ENCODE data around the gene HNRNPA0. TPM values are rescaled to one million over a fixed set of nuclear protein-coding genes. Genes with fewer than 3 reads are reported as not detected.

Gene HNRNPA0
- polyA plus RNA-seq, 1 of the 3 experiments (the other 2 are of a cell fraction), result 24.9 TPM

DNA sequence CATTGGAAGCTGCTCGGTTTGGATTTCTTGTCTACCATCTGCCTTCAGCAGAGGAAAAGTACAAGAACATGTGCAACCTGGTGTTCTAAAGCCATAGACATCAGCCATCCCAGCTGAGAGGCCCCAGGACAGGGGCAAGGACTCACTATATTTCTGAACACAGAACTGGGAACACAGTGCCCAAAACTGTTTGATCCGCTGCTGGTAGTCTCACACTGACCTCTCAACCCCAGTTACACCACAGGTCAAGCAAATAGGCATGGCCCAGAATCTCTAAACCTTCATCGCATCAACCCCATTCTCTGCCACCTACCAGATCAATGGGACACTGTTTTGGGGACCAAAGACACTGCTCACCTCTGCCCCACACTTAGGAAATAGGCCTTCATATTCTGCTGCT lies 20.2 kb downstream of the HNRNPA0 start:
- H4K20me1 ChIP-seq (ENCODE audit: insufficient read depth), result no peaks in the 10 kb centered on the region
- no peak overlapping the region for H2AFZ ChIP-seq (ENCODE audit: low read depth)
- POLR2A ChIA-PET, result no interaction called here
- 97% methylated on average over 3 of the region's 3 CpGs for WGBS (ENCODE audit: low lambda C conversion rate)
- H3K4me2 ChIP-seq, result no peak overlapping the region
- peaks cover 0 to 4% of the 10 kb centered on the region in 2 experiments for H3K36me3 ChIP-seq (replicated peaks in 1 of 2; ENCODE audit: control insufficient read depth in 1 of 2, insufficient read depth in 2 of 2, low read length in 1 of 2)
- no peaks in the 10 kb centered on the region for H3K79me2 ChIP-seq (ENCODE audit: insufficient read depth)
- H3K9ac ChIP-seq, result no peak overlapping the region
- H3K9me2 ChIP-seq, result no peaks in the 10 kb centered on the region
- H3K9me3 ChIP-seq, result 0 out of 2 replicates have a peak, but pooled peaks cover 4% of the 10 kb centered on the region
- H3K27ac ChIP-seq (ENCODE audit: low read depth in 2 of 2, low read length in 1 of 2), result no peak overlapping the region
- CTCF ChIA-PET, result interaction anchor here (0.8 to 22.5 kb wide), 3 partner anchors 9 to 103 kb away, joined by 3 to 407 read pairs (median 239); no protein-coding TSS in a partner anchor
- no peak for TF ChIP-seq SIN3A (IDR thresholded peaks at IDR 0.05; ENCODE audit: borderline replicate concordance, low read depth, low read length)
- TF ChIP-seq NRF1 (IDR thresholded peaks at IDR 0.05; ENCODE audit: low read depth, low read length), result no peak
- TF ChIP-seq MAX (IDR thresholded peaks at IDR 0.05; ENCODE audit: low read depth), result no peak
- TF ChIP-seq, protein P1, sequence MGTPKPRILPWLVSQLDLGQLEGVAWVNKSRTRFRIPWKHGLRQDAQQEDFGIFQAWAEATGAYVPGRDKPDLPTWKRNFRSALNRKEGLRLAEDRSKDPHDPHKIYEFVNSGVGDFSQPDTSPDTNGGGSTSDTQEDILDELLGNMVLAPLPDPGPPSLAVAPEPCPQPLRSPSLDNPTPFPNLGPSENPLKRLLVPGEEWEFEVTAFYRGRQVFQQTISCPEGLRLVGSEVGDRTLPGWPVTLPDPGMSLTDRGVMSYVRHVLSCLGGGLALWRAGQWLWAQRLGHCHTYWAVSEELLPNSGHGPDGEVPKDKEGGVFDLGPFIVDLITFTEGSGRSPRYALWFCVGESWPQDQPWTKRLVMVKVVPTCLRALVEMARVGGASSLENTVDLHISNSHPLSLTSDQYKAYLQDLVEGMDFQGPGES (IDR thresholded peaks at IDR 0.05; ENCODE audit: low read depth, low read length), result no peak
- TF ChIP-seq TAF1 (IDR thresholded peaks at IDR 0.05; ENCODE audit: borderline replicate concordance, low read depth, low read length), result no peak
- TF ChIP-seq NFIC (IDR thresholded peaks at IDR 0.05; ENCODE audit: borderline replicate concordance), result no peak
- TF ChIP-seq, protein P2, sequence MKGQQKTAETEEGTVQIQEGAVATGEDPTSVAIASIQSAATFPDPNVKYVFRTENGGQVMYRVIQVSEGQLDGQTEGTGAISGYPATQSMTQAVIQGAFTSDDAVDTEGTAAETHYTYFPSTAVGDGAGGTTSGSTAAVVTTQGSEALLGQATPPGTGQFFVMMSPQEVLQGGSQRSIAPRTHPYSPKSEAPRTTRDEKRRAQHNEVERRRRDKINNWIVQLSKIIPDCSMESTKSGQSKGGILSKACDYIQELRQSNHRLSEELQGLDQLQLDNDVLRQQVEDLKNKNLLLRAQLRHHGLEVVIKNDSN (IDR thresholded peaks at IDR 0.05; ENCODE audit: borderline replicate concordance, low read depth), result no peak
- TF ChIP-seq, protein P3, sequence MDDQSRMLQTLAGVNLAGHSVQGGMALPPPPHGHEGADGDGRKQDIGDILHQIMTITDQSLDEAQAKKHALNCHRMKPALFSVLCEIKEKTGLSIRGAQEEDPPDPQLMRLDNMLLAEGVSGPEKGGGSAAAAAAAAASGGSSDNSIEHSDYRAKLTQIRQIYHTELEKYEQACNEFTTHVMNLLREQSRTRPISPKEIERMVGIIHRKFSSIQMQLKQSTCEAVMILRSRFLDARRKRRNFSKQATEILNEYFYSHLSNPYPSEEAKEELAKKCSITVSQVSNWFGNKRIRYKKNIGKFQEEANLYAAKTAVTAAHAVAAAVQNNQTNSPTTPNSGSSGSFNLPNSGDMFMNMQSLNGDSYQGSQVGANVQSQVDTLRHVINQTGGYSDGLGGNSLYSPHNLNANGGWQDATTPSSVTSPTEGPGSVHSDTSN (IDR thresholded peaks at IDR 0.05), result no peak
- no peak for TF ChIP-seq FOXM1 (IDR thresholded peaks at IDR 0.05; ENCODE audit: low read depth)
- TF ChIP-seq RXRA (IDR thresholded peaks at IDR 0.05; ENCODE audit: borderline replicate concordance, low read depth), result no peak
- TF ChIP-seq POLR2AphosphoS5 (IDR thresholded peaks at IDR 0.05; ENCODE audit: low read depth, low read length), result no peak
- no peak for TF ChIP-seq TCF12 (IDR thresholded peaks at IDR 0.05)
- TF ChIP-seq CTCF (IDR thresholded peaks at IDR 0.05), result no peak
- no peak for TF ChIP-seq JUND (IDR thresholded peaks at IDR 0.05)
- DNase-seq, result no peak
- H3K27me3 ChIP-seq (ENCODE audit: insufficient read depth), result no peaks in the 10 kb centered on the region
- no peak overlapping the region for H3K4me3 ChIP-seq (ENCODE audit: low read depth in 2 of 2, low read length in 1 of 2)
- H3K4me1 ChIP-seq (ENCODE audit: control insufficient read depth in 1 of 2, insufficient read depth in 2 of 2, low read depth in 1 of 2, low read length in 1 of 2), result peaks cover 0 to 14% of the 10 kb centered on the region in 2 experiments; a peak in 2 of 4 replicates
- peaks cover 4% of the 10 kb centered on the region for H3F3A ChIP-seq (replicated peaks; ENCODE audit: insufficient read depth)

Data from SK-N-SH (cell line).